OCI-LY1 (cell line): Measurements from ENCODE around the gene XIRP1.
A peak's percentile ranks its signal among the peaks of the same experiment; 100 is the strongest.

Source experiments
- H2AFZ ChIP-seq: fragments of 200-600 bp; sonication (generic), shearing (Covaris generic); 2 replicates; pipeline ENCODE4 v1.6.0; 2014; ENCODE audit warnings: antibody characterized with exemption, mild to moderate bottlenecking, low read length
- H3F3A ChIP-seq: fragments of 200-600 bp; sonication (generic), shearing (Covaris generic); 2 replicates; pipeline ENCODE4 v1.6.0; 2014; ENCODE audit warnings: mild to moderate bottlenecking, antibody characterized with exemption, low read length, moderate library complexity; ENCODE audit not compliant: insufficient read depth
- H3K27ac ChIP-seq: fragments of 200-600 bp; sonication (generic); 2 replicates; pipeline ENCODE4 v1.5.1; 2014; ENCODE audit warnings: low read length, mixed run types, mild to moderate bottlenecking, low read depth; ENCODE audit not compliant: poor library complexity, severe bottlenecking
- H3K27me3 ChIP-seq: fragments of 200-600 bp; sonication (generic); 2 replicates; pipeline ENCODE4 v1.6.0; 2014; ENCODE audit warnings: antibody characterized with exemption, mild to moderate bottlenecking, low read length, moderate library complexity; ENCODE audit not compliant: insufficient read depth
- H3K36me3 ChIP-seq: fragments of 200-600 bp; sonication (generic); 2 replicates; pipeline ENCODE4 v1.6.1; 2014; ENCODE audit warnings: mild to moderate bottlenecking, antibody characterized with exemption, low read length, moderate library complexity, mixed read lengths; ENCODE audit not compliant: insufficient read depth
- H3K4me1 ChIP-seq: fragments of 200-600 bp; sonication (generic); 2 replicates; pipeline ENCODE4 v1.5.1; 2014; ENCODE audit warnings: mild to moderate bottlenecking, low read length, moderate library complexity; ENCODE audit not compliant: insufficient read depth, severe bottlenecking
- H3K4me2 ChIP-seq: fragments of 200-600 bp; sonication (generic), shearing (Covaris generic); 2 replicates; pipeline ENCODE4 v1.6.1; 2014; ENCODE audit warnings: low read length
- H3K4me3 ChIP-seq: fragments of 200-600 bp; sonication (generic); 2 replicates; pipeline ENCODE4 v1.5.1; 2014; ENCODE audit warnings: low read length, low read depth, mild to moderate bottlenecking, mixed read lengths; ENCODE audit not compliant: poor library complexity, severe bottlenecking
- H3K79me2 ChIP-seq: fragments of 200-600 bp; shearing (Covaris generic); 2 replicates; pipeline ENCODE4 v1.6.1; 2016; ENCODE audit warnings: mixed run types, low read length, mixed read lengths; ENCODE audit not compliant: insufficient read depth
- H3K9ac ChIP-seq: fragments of 200-600 bp; sonication (generic), shearing (Covaris generic); 2 replicates; pipeline ENCODE4 v1.6.1; 2014; ENCODE audit warnings: mild to moderate bottlenecking, low read length, mixed read lengths
- H3K9me2 ChIP-seq: fragments of 200-600 bp; sonication (generic), shearing (Covaris generic); 2 replicates; pipeline ENCODE4 v1.6.1; 2014; ENCODE audit warnings: low read depth, mild to moderate bottlenecking, low read length, mixed read lengths
- H3K9me3 ChIP-seq: fragments of 200-600 bp; shearing (Covaris generic); 2 replicates; pipeline ENCODE4 v1.6.1; 2014; ENCODE audit warnings: low read length, mixed read lengths
- H4K20me1 ChIP-seq: fragments of 200-600 bp; sonication (generic), shearing (Covaris generic); 2 replicates; pipeline ENCODE4 v1.6.0; 2016; ENCODE audit warnings: mild to moderate bottlenecking, low read length; ENCODE audit not compliant: insufficient read depth
- CTCF ChIP-seq: fragments of 200-600 bp; sonication (generic), shearing (Covaris generic); IDR thresholded peaks from 2 replicates; pipeline ENCODE4 v1.5.1; 2017; ENCODE audit warnings: mild to moderate bottlenecking, antibody characterized with exemption, low read length, moderate library complexity, mixed read lengths
- EZH2 ChIP-seq: fragments of 200-600 bp; sonication (generic), shearing (Covaris generic); IDR thresholded peaks from 2 replicates; pipeline ENCODE4 v1.8.0; 2017; ENCODE audit warnings: borderline replicate concordance, mixed run types, mild to moderate bottlenecking, antibody characterized with exemption, low read length, moderate library complexity, mixed read lengths

XIRP1 gene

GRCh38 chr3:39150148-39150802, 42.1 kb downstream of the XIRP1 start:
- H4K20me1 ChIP-seq, result no peaks in the 10 kb centered on the region
- H3K9ac ChIP-seq, result peak overlapping the region; percentile 71; the same call in 1 of the 2 replicates
- no peaks in the 10 kb centered on the region for H3K9me3 ChIP-seq
- H3K4me3 ChIP-seq, result peak overlapping the region; percentile 78
- no peaks in the 10 kb centered on the region for H3K9me2 ChIP-seq
- H3K36me3 ChIP-seq, result peaks cover 11% of the 10 kb centered on the region
- H3K79me2 ChIP-seq, result 0 out of 2 replicates have a peak, but pooled peaks cover 4% of the 10 kb centered on the region
- H3K27ac ChIP-seq, result peak overlapping the region; percentile 94
- H3K4me2 ChIP-seq, result peak overlapping the region; percentile 84
- H3K27me3 ChIP-seq, result no peaks in the 10 kb centered on the region
- H2AFZ ChIP-seq, result no peak overlapping the region
- TF ChIP-seq CTCF (no peak; the same call in 1 of the 2 replicates), EZH2 (no peak)
- no peaks in the 10 kb centered on the region for H3F3A ChIP-seq
- peaks cover 78% of the 10 kb centered on the region for H3K4me1 ChIP-seq

- H3K79me2 ChIP-seq, result 0 out of 2 replicates have a peak, but pooled peaks cover 4% of the 10 kb centered on the region
- H3K4me3 ChIP-seq, result no peak overlapping the region
- TF ChIP-seq EZH2, result no peak
- TF ChIP-seq CTCF, result no peak
- peak overlapping the region; percentile 67; the same call in 1 of the 2 replicates for H3K9ac ChIP-seq
- H3K27me3 ChIP-seq, result no peaks in the 10 kb centered on the region
- peak overlapping the region; percentile 94 for H3K27ac ChIP-seq
- no peaks in the 10 kb centered on the region for H4K20me1 ChIP-seq
- no peaks in the 10 kb centered on the region for H3F3A ChIP-seq
- no peak overlapping the region for H2AFZ ChIP-seq
- no peaks in the 10 kb centered on the region for H3K9me3 ChIP-seq
- H3K9me2 ChIP-seq, result no peaks in the 10 kb centered on the region
- peaks cover 16% of the 10 kb centered on the region for H3K36me3 ChIP-seq
- H3K4me1 ChIP-seq, result peaks cover 78% of the 10 kb centered on the region
- H3K4me2 ChIP-seq, result peak overlapping the region; percentile 84
Observed at GRCh38 chr3:39149498-39150147, 42.8 kb downstream of the XIRP1 start.

GRCh38 chr3:39149059-39149455, 43.3 kb downstream of the XIRP1 start:
- Histone ChIP-seq H3K4me3 (peak overlapping the region; percentile 55), H3K9me3 (no peaks in the 10 kb centered on the region), H3K79me2 (0 out of 2 replicates have a peak, but pooled peaks cover 4% of the 10 kb centered on the region), H3K36me3 (peaks cover 22% of the 10 kb centered on the region), H3K9ac (peak overlapping the region; percentile 67; the same call in 1 of the 2 replicates), H3K27ac (peak overlapping the region; percentile 94), H3F3A (no peaks in the 10 kb centered on the region), H3K4me1 (peaks cover 73% of the 10 kb centered on the region), H2AFZ (no peak overlapping the region), H4K20me1 (no peaks in the 10 kb centered on the region), H3K27me3 (no peaks in the 10 kb centered on the region), H3K9me2 (no peaks in the 10 kb centered on the region), H3K4me2 (peak overlapping the region; percentile 84)
- TF ChIP-seq CTCF, result no peak
- TF ChIP-seq EZH2, result no peak
